ENCODE results near the gene MAP3K21. TPM values are rescaled to one million over a fixed set of nuclear protein-coding genes. Genes with fewer than 3 reads are reported as not detected.

Gene MAP3K21
- total and polyA plus RNA-seq, 9 of the 15 experiments (the other 6 are each of a cell fraction or from before 2014, with no cell fraction given), result 0.23 to 0.86 (median 0.49) TPM

GRCh38 chr1:233432916-233433315, 105.4 kb downstream of the MAP3K21 start:
- CTCF ChIA-PET (ENCODE audit: low intra/inter-chr PET ratio), result no interaction called here
- in situ Hi-C loops (cut with MboI), result loop anchor here (10.0 kb wide), 1 partner anchor 632 kb away; no protein-coding TSS in a partner anchor
- DNase-seq (ENCODE audit: extremely low read depth in 1 of 4, low spot score in 3 of 4) (no peak), ATAC-seq (no peak), FAIRE-seq (no peak)
- no TSS peak for BruUV-seq (replicated peaks)
- H3K27ac ChIP-seq (ENCODE audit: extremely low read depth, low read depth, low read length), result no peak overlapping the region
- no peaks in the 10 kb centered on the region; a peak in 1 of 5 replicates for H3K4me1 ChIP-seq (replicated peaks in 1 of 2; ENCODE audit: control insufficient read depth in 2 of 2, insufficient read depth in 2 of 2, low read length in 2 of 2)
- H3K9me3 ChIP-seq (replicated peaks; ENCODE audit: control insufficient read depth, insufficient read depth, low read depth, low read length), result no peaks in the 10 kb centered on the region
- no peaks in the 10 kb centered on the region for H3K27me3 ChIP-seq (ENCODE audit: control insufficient read depth in 2 of 2, insufficient read depth in 2 of 2, low read length in 2 of 2)
- H3K4me2 ChIP-seq (ENCODE audit: insufficient read depth, low read length), result no peak overlapping the region
- H3K9me1 ChIP-seq (ENCODE audit: control insufficient read depth, insufficient read depth, low read length), result no peaks in the 10 kb centered on the region
- H3K4me3 ChIP-seq, result no peak overlapping the region
- no peaks in the 10 kb centered on the region for H3K79me2 ChIP-seq (ENCODE audit: control insufficient read depth, insufficient read depth, low read length)
- H2AFZ ChIP-seq (ENCODE audit: low read depth, low read length), result no peak overlapping the region
- WGBS (ENCODE audit: insufficient coverage, low coverage, missing lambda C conversion rate), result 0% methylated on average over 1 of the region's 1 CpG
- no peak overlapping the region for H3K9ac ChIP-seq (ENCODE audit: insufficient read depth in 1 of 2, low read depth in 2 of 2, low read length in 2 of 2)
- no peaks in the 10 kb centered on the region for H3K36me3 ChIP-seq (ENCODE audit: control insufficient read depth, insufficient read depth, low read length)
- POLR2A ChIA-PET, result no interaction called here
- intact Hi-C loops (cut with micrococcal nuclease), result no loop called here
- TF ChIP-seq OTX1 (CRISPR knock-in tag; IDR thresholded peaks at IDR 0.05) (no peak), ZBTB34 (CRISPR knock-in tag; IDR thresholded peaks at IDR 0.05) (no peak), BCOR (IDR thresholded peaks at IDR 0.05) (no peak), KLF13 (tag; IDR thresholded peaks at IDR 0.05; ENCODE audit: borderline replicate concordance, low read depth) (no peak), PKNOX1 (IDR thresholded peaks at IDR 0.05) (no peak), POLR3G (IDR thresholded peaks at IDR 0.05; ENCODE audit: extremely low read depth, insufficient read length, insufficient replicate concordance) (no peak), ZBTB9 (CRISPR knock-in tag; IDR thresholded peaks at IDR 0.05) (no peak), ZNF347 (CRISPR knock-in tag; IDR thresholded peaks at IDR 0.05; ENCODE audit: low read depth) (no peak)
- H4K20me1 ChIP-seq (replicated peaks; ENCODE audit: control insufficient read depth, insufficient read depth, low read length), result no peaks in the 10 kb centered on the region
